Common myeloid progenitor, CD34-positive (primary cell): ENCODE measurements around the gene GRIK4. TPM values are rescaled to one million over a fixed set of nuclear protein-coding genes. Genes with fewer than 3 reads are reported as not detected.

Experiments
- CTCF ChIA-PET: fragments of 350-600 bp; sonication (Branson Sonifier 250); formaldehyde crosslinking; loops from one replicate; lab custom pipeline; 2021; ENCODE audit warnings: antibody characterized with exemption; lab: Charles Lee
- POLR2A ChIA-PET: fragments of 350-600 bp; sonication (Branson Sonifier 250); formaldehyde crosslinking; loops from one replicate; lab custom pipeline; 2021; ENCODE audit warnings: antibody characterized with exemption; lab: Charles Lee
- DNase-seq, 3 donors: peaks; one replicate each; pipeline versions ENCODE4 v3.0.0 to v3.0.0-alpha.2; 2013
- H3K27ac ChIP-seq, 2 experiments: 1 replicate in 1 of 2; 2 replicates in 1 of 2; pipeline ENCODE4 v1.7.0; 2013; ENCODE audit warnings: inconsistent platforms in 2 of 2, low read length in 2 of 2, mild to moderate bottlenecking in 2 of 2, low read depth in 1 of 2, moderate library complexity in 1 of 2; ENCODE audit not compliant: severe bottlenecking in 2 of 2, insufficient read depth in 1 of 2, poor library complexity in 1 of 2
- H3K27me3 ChIP-seq, 5 experiments: replicated peaks in 2 of 5; 1 replicate in 3 of 5; 2 replicates in 2 of 5; pipeline versions ENCODE4 v1.6.1 to v1.7.0; 2013; ENCODE audit warnings: low read length in 4 of 5, mild to moderate bottlenecking in 2 of 5, moderate library complexity in 2 of 5, inconsistent platforms in 1 of 5; ENCODE audit not compliant: insufficient read depth in 5 of 5, control insufficient read depth in 4 of 5
- H3K36me3 ChIP-seq, 4 experiments: 1 replicate in 2 of 4; 2 replicates in 2 of 4; pipeline versions ENCODE4 v1.6.1 to v1.7.0; 2013; ENCODE audit warnings: low read length in 3 of 4, control low read depth in 1 of 4, mild to moderate bottlenecking in 1 of 4; ENCODE audit not compliant: control insufficient read depth in 4 of 4, insufficient read depth in 4 of 4
- H3K4me1 ChIP-seq, 4 experiments: 1 replicate in 3 of 4; 2 replicates in 1 of 4; pipeline versions ENCODE4 v1.6.1 to v1.7.1; 2013; ENCODE audit warnings: low read length in 3 of 4, mild to moderate bottlenecking in 3 of 4, control low read depth in 1 of 4, inconsistent platforms in 1 of 4, moderate library complexity in 1 of 4; ENCODE audit not compliant: control insufficient read depth in 4 of 4, insufficient read depth in 4 of 4; ENCODE audit errors: control extremely low read depth in 1 of 4
- H3K4me3 ChIP-seq, 7 experiments: 1 replicate in 4 of 7; 2 replicates in 3 of 7; pipeline versions ENCODE4 v1.5.1 to v1.7.0; 2013; ENCODE audit warnings: mild to moderate bottlenecking in 7 of 7, low read length in 6 of 7, moderate library complexity in 6 of 7, inconsistent platforms in 2 of 7, low read depth in 2 of 7, control low read depth in 1 of 7; ENCODE audit not compliant: insufficient read depth in 4 of 7, control insufficient read depth in 1 of 7; ENCODE audit errors: extremely low read depth in 1 of 7
- H3K9me3 ChIP-seq, 5 experiments: 1 replicate in 4 of 5; 2 replicates in 1 of 5; pipeline versions ENCODE4 v1.6.1 to v1.7.1; 2013; ENCODE audit warnings: low read length in 4 of 5, mild to moderate bottlenecking in 2 of 5, inconsistent platforms in 1 of 5, low read depth in 1 of 5, moderate library complexity in 1 of 5; ENCODE audit not compliant: control insufficient read depth in 4 of 5, insufficient read depth in 2 of 5; ENCODE audit errors: control extremely low read depth in 1 of 5
- WGBS: methylation state at CpG from one replicate; pipeline ENCODE4 v1.1.5; 2013; ENCODE audit not compliant: insufficient coverage; 5-methylcytosine and 5-hydroxymethylcytosine counted together
- polyA plus RNA-seq: library from polyadenylated mRNA; unstranded; fragments of 120-200 nt; gene quantifications from one replicate; pipeline ENCODE4 v1.2.1, GENCODE V29; 2013

Gene GRIK4
- 0.01 TPM for polyA plus RNA-seq

- CTCF ChIA-PET, result interaction anchor here (1.0 to 2.3 kb wide), 17 partner anchors 10 to 595 kb away, joined by 3 to 16 read pairs (median 4); no protein-coding TSS in a partner anchor
- Histone ChIP-seq H3K9me3 (no peaks in the 10 kb centered on the region), H3K4me1 (peaks cover 0 to 2% (median 1%) of the 10 kb centered on the region in 4 experiments), H3K4me3 (peak within 1 kb of the TSS in 5 of 7 experiments; percentile 34 to 64 (median 44)), H3K27me3 (peaks cover 11 to 77% (median 32%) of the 10 kb centered on the region in 5 experiments), H3K36me3 (no peaks in the 10 kb centered on the region), H3K27ac (no peak within 1 kb of the TSS)
- POLR2A ChIA-PET, result no interaction called here
- peak; percentile 69 to 82 (median 81) for DNase-seq
- under 1% methylated on average over 64 of the region's 95 CpGs for WGBS
Measured at GRCh38 chr11:120511116-120511819, at the start of gene GRIK4. TSS of gene GRIK4 (plus strand) at chr11:120511748. CDS start at chr11:120660319, 148,571 bp downstream.

GRCh38 chr11:120462825-120463224, 48.7 kb upstream of the GRIK4 start:
- Histone ChIP-seq H3K27ac (no peak overlapping the region), H3K4me3 (no peak overlapping the region), H3K27me3 (no peaks in the 10 kb centered on the region), H3K36me3 (peaks cover 0 to 28% (median 5%) of the 10 kb centered on the region in 4 experiments), H3K4me1 (no peaks in the 10 kb centered on the region), H3K9me3 (no peaks in the 10 kb centered on the region)
- ChIA-PET POLR2A (no interaction called here), CTCF (no interaction called here)
- no CpG with 5 or more reads among the region's 2 CpGs for WGBS
- DNase-seq, result no peak

- ChIA-PET CTCF (no interaction called here), POLR2A (interaction anchor here (0.6 kb wide), 1 partner anchor 13 kb away, joined by 3 read pairs; no protein-coding TSS in a partner anchor)
- no peak overlapping the region for H3K27ac ChIP-seq
Measured at GRCh38 chr11:120465921-120466534, 45.5 kb upstream of the GRIK4 start.

DNA sequence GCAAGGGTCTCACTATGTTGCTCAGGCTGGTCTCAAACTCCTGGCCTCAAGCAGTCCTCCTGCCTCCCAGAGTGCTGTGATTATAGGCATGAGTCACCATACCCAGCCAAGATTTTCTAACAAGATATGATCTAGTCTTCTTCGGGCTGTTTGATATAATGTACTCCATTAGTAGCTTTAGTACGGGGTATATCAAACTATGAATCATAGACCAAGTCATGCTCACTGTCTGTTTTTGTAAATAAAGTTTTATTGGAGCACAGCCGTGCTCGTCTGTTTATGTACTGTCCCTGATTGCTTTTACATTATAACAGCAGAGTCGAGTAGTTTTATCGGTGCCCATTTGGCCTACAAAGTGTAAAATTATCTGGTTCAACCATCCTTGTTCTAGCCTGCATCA, 43.9 kb upstream of the GRIK4 start:
- Histone ChIP-seq H3K4me3 (no peak overlapping the region), H3K27ac (no peak overlapping the region), H3K9me3 (no peaks in the 10 kb centered on the region), H3K36me3 (peaks cover 0 to 3% (median under 1%) of the 10 kb centered on the region in 4 experiments), H3K27me3 (no peaks in the 10 kb centered on the region), H3K4me1 (no peaks in the 10 kb centered on the region)
- ChIA-PET CTCF (interaction anchor here (0.9 kb wide), 1 partner anchor 15 kb away, joined by 3 read pairs; no protein-coding TSS in a partner anchor), POLR2A (no interaction called here)
- WGBS, result 98% methylated on average over 4 of the region's 6 CpGs
- no peak for DNase-seq

More at GRCh38 chr11:120465921-120466534, 45.5 kb upstream of the GRIK4 start:
- Histone ChIP-seq H3K4me3 (no peak overlapping the region), H3K36me3 (peaks cover 0 to 13% (median 5%) of the 10 kb centered on the region in 4 experiments), H3K4me1 (no peaks in the 10 kb centered on the region), H3K9me3 (no peaks in the 10 kb centered on the region), H3K27me3 (no peaks in the 10 kb centered on the region)
- DNase-seq, result no peak
- WGBS, result 98% methylated on average over 5 of the region's 6 CpGs

DNA sequence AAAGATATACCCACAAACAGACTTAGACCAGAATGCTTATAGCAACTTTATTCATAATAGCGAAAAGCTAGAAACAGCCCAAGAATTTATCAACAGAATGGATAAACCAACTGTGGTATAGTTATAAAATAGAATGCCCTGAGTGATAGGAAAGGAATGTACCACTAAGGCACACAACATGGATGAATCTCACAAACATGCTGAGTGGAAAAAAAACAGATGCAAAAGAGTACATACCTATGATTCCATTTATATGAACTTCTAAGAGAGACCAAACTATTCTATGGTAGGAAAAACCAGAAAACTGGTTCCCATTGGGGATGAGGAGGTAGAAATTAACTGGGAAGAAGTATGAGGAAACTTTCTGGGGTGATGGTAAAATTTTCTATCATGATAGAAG, 40.4 kb upstream of the GRIK4 start:
- no peak overlapping the region for H3K27ac ChIP-seq
- WGBS, result no CpG with 5 or more reads among the region's 1 CpG
- H3K27me3 ChIP-seq, result no peaks in the 10 kb centered on the region
- H3K36me3 ChIP-seq, result peaks cover 0 to 2% (median 0%) of the 10 kb centered on the region in 4 experiments
- H3K9me3 ChIP-seq, result no peaks in the 10 kb centered on the region
- no peaks in the 10 kb centered on the region for H3K4me1 ChIP-seq
- CTCF ChIA-PET, result no interaction called here
- no peak overlapping the region for H3K4me3 ChIP-seq
- POLR2A ChIA-PET, result no interaction called here
- DNase-seq, result no peak

DNA sequence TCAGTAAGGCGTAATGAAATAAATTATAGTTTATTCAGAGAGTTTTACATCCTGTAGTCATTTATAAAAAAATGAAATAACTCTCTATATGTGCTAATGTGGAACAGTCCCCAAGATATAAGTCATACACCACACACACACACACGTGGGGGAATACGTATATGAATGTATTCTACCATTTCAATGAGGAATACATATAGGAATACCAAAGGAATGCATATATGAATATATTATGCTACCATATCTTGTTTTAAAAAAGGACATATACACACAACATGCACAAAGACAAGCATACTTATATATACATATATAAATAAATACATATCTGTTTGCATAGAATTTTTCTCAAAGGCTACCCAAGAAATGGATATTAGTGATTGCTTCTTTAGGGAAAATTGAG, 39.6 kb upstream of the GRIK4 start:
- H3K27ac ChIP-seq, result no peak overlapping the region
- ChIA-PET POLR2A (no interaction called here), CTCF (no interaction called here)
- no peak overlapping the region for H3K4me3 ChIP-seq
- H3K36me3 ChIP-seq, result peaks cover 0 to 2% (median 0%) of the 10 kb centered on the region in 4 experiments
- DNase-seq, result no peak
- WGBS, result no CpG with 5 or more reads among the region's 3 CpGs
- H3K27me3 ChIP-seq, result no peaks in the 10 kb centered on the region
- H3K4me1 ChIP-seq, result no peaks in the 10 kb centered on the region
- no peaks in the 10 kb centered on the region for H3K9me3 ChIP-seq

DNA sequence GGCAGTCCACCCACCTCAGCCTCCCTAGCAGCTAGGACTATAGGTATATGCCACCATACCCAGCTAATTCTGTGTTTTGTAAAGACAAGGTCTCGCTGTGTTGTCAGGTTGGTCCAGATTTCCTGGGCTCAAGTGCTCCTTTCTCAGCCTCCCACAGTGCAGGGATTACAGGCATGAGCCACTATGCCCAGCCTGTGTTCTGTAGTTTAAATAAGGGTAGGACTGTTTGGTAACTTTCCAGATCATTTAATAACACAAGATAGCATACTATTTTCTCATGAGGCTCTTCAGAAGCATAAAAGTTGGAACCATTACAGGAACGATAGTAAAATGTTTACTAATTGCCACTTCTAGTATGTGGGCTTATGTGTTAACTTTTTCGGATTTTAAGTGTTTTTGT, 38.0 kb upstream of the GRIK4 start:
- no peaks in the 10 kb centered on the region for H3K9me3 ChIP-seq
- no peak overlapping the region for H3K4me3 ChIP-seq
- H3K27ac ChIP-seq, result no peak overlapping the region
- CTCF ChIA-PET, result interaction anchor here (0.6 kb wide), 1 partner anchor 22 kb away, joined by 3 read pairs; no protein-coding TSS in a partner anchor
- H3K36me3 ChIP-seq, result peaks cover 0 to 8% (median 0%) of the 10 kb centered on the region in 4 experiments
- H3K4me1 ChIP-seq, result no peaks in the 10 kb centered on the region
- H3K27me3 ChIP-seq, result no peaks in the 10 kb centered on the region
- POLR2A ChIA-PET, result no interaction called here
- DNase-seq, result no peak
- WGBS, result 100% methylated on average over 2 of the region's 3 CpGs
